Coronary artery (tissue), 2 donors: Measurements from ENCODE around the gene ST3GAL3.

Source experiments
- DNase-seq: peaks from one replicate; pipeline ENCODE4 v3.0.0-alpha.2; 2017; ENCODE audit warnings: low spot score
- H3K27ac ChIP-seq, 2 donors: fragments of 200-600 bp; sonication (generic); one replicate each; pipeline ENCODE4 v1.5.1; 2016 to 2019
- H3K4me3 ChIP-seq: fragments of 200-600 bp; sonication (generic); 2 replicates; pipeline ENCODE4 v1.5.1; 2016; ENCODE audit warnings: mild to moderate bottlenecking, moderate library complexity
- TF ChIP-seq, protein P1 (sequence below): fragments of 200-600 bp; sonication (generic); IDR thresholded peaks from one replicate; pipeline ENCODE4 v1.5.1; 2019; ENCODE audit warnings: antibody characterized with exemption

Gene ST3GAL3

DNA sequence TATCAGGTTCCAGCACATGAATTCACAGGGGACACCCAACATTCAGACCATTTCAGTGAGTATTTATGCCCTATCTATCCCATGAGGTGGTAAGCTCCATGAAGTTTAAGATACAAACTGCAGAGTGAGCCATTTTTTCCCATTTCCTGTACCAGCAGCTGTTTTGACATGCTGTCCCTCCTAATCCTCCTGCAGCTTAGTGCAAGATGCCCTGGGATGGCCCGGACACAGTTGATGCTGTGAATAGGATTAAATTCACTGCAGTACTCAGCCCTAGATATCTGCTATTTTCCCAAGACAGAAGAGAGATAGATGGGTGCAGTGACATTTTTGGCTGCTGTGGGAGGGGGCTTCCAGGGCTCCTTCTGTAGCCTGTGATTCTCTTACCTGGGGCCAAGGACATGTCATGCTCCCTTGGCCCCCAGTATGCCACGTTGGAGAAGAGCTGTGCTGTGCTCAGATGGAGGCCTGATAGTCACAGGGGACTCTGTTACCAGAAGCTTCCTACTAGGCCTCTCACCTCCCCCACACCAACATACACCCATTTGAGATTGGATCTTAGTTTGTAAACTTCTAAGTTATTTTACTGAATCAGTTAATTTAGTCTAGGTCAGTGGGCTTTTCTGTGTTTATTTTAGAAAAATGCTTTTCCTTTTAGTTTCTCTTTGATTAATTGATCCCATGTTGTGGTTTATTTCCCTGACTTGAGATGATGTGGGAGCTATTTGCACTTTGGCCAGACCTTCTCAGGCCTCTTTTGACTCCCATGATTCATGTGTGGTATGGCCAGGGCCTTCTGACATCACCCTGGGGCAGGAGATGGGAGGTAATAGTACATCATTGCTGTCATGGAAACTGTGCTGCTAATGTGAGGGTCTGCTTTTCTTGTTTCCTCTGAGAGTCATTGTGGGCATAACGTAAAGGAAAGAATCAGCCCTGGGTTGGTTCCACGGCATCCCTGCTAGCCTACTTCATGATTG lies 92.6 kb downstream of the ST3GAL3 start:
- no peak for DNase-seq
- TF ChIP-seq, protein P1, sequence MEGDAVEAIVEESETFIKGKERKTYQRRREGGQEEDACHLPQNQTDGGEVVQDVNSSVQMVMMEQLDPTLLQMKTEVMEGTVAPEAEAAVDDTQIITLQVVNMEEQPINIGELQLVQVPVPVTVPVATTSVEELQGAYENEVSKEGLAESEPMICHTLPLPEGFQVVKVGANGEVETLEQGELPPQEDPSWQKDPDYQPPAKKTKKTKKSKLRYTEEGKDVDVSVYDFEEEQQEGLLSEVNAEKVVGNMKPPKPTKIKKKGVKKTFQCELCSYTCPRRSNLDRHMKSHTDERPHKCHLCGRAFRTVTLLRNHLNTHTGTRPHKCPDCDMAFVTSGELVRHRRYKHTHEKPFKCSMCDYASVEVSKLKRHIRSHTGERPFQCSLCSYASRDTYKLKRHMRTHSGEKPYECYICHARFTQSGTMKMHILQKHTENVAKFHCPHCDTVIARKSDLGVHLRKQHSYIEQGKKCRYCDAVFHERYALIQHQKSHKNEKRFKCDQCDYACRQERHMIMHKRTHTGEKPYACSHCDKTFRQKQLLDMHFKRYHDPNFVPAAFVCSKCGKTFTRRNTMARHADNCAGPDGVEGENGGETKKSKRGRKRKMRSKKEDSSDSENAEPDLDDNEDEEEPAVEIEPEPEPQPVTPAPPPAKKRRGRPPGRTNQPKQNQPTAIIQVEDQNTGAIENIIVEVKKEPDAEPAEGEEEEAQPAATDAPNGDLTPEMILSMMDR, result no peak
- no peak overlapping the region for H3K27ac ChIP-seq
- no peak overlapping the region for H3K4me3 ChIP-seq

DNA sequence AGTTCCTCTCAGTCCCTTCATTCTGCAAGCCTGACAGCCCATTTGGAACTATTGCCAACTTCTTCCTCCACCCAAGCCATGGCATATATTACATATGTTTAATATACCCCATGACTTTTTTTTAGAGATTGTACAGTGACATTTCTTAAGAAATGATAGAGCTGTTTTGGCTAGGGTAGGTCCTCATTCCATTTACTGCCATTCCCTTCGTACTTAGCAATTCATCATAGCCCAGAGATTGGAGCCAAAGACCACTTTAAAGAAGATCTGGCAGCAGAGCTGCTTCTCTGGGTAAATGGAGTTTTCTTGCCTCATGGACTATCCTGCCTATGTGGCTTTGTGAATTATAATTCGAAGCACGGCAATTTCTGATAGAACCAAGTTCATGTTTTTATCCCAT lies 93.4 kb downstream of the ST3GAL3 start:
- Histone ChIP-seq H3K27ac (no peak overlapping the region), H3K4me3 (no peak overlapping the region)
- no peak for DNase-seq
- TF ChIP-seq, protein P1, result no peak

DNA sequence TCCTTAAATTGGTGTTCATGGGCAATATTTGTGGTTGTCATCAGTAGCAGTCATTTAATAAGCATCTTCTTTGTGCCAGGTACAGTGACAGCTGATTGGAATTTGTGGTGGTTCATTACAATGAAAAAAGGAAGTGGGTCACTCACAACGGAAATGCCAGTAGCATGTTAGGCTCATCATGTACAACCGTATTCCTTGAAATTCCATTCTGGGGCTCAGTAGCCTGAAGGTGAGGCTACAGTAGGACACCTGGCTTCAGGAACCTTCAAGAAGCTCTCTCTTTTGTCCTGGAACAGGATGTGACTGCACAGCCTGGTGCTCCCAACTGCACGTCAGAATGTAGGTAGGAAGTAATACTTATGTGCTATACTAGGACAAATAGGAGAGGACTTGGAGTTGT lies 93.9 kb downstream of the ST3GAL3 start:
- DNase-seq, result no peak
- Histone ChIP-seq H3K27ac (no peak overlapping the region), H3K4me3 (no peak overlapping the region)
- TF ChIP-seq, protein P1, result no peak

DNA sequence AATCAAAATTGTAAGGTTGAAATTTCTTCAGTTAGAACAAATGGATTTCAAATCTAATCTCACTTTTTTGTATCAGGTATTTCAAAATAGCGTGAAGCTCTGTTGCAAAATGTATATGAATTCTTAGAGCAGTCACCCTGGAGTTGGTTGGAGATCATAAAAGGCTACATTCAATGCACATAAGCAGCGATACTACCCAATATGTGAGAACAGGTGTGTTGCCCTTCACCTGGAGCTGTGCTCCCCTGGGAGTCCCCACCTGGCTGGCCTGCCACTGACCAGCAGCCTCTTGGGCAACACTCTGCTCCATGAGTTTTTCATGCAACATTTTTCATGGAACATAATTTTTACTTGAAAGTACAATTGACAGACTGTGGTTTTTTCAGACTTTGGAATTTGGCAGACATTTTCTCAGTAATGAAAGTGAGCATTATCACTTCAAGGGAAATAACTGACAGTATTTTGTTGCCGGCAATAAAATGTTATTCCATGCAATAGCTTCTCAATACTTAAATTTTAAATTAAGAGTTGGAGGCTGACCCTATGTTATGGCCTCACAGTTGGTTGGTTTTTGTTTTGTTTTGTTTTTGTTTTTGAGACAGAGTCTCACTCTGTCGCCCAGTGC lies 95.1 kb downstream of the ST3GAL3 start:
- H3K27ac ChIP-seq, result no peak overlapping the region
- DNase-seq, result no peak
- TF ChIP-seq, protein P1, result no peak
- H3K4me3 ChIP-seq, result no peak overlapping the region

DNA sequence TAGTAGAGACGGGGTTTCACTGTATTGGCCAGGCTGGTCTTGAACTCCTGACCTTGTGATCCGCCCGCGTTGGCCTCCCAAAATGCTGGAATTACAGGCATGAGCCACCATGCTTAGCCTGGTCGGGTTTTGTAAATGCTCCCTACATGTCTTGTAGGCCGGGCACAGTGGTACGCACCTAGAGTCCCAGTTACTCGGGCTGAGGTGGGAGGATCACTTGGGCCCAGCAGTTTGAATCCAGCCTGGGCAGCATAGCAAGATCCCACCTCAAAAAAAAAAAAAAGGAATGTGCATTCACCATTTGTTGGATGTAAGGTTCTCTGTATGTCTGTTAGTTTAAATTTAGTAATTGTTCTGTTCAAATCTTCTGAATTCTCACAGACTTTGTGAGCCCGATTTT lies 95.8 kb downstream of the ST3GAL3 start:
- TF ChIP-seq, protein P1, result no peak
- H3K4me3 ChIP-seq, result no peak overlapping the region
- DNase-seq, result no peak
- no peak overlapping the region for H3K27ac ChIP-seq

DNA sequence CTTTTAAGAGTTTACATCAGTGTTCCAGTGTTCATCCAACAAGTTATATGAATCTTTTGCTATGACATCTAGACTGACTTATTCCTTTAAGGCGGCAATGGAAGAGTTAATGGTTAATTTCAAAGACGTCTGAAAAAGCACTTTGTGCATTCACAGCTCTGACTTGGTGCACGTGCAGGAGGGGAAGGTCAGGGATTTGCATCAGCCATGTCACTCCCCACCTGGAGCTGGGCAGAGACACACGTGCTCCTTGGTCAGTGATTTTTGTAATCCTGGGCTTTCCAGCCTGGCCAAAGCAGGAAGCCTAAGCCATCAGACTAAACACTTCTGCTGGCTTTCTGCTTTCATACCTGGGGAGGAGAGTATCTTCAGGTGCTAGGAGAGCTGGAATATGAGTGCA lies 96.3 kb downstream of the ST3GAL3 start:
- Histone ChIP-seq H3K4me3 (no peak overlapping the region), H3K27ac (no peak overlapping the region)
- no peak for DNase-seq
- TF ChIP-seq, protein P1, result no peak
